GM12892 (cell line): ENCODE data around the gene STAB1.

Experiments
- DNase-seq: peaks from one replicate; pipeline ENCODE4 v3.0.0; 2011; ENCODE audit not compliant: insufficient read length
- FAIRE-seq: peaks from 2 replicates; lab custom pipeline; 2011; peaks lifted over from hg19 to GRCh38; lab: Jason Lieb, UNC
- POLR2A ChIP-seq: IDR thresholded peaks from 2 replicates; pipeline ENCODE4 v1.6.1; 2011; ENCODE audit warnings: low read depth, low read length, control low read depth
- POLR2AphosphoS5 ChIP-seq: IDR thresholded peaks from 2 replicates; pipeline ENCODE4 v1.6.1; 2011; ENCODE audit warnings: low read depth, low read length, control low read depth
- TAF1 ChIP-seq: IDR thresholded peaks from 2 replicates; pipeline ENCODE4 v1.6.1; 2011; ENCODE audit warnings: low read depth, mild to moderate bottlenecking, control low read depth, low read length, borderline replicate concordance

The STAB1 gene

DNA sequence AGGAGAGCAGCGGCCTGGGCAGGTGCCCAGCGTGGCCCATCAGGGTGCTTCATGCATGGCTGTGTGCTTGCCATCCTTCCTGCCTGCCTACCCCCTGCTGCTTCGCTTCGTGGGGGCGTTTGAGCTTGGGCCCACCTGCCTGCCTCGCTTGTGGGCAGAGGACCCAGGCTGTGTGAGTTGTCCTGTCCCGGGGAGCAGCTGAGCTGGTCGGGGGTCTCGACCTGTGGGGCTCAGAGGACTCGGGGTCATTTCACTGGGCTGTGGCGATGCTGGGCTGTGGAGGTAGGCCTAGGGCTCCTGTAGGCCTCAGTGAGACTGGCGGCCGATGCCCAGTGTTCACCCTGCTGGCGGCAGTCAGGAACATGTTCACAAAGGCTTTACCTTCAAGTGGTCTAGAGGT lies 12.1 kb upstream of the STAB1 start:
- DNase-seq = no peak
- FAIRE-seq = no peak

DNA sequence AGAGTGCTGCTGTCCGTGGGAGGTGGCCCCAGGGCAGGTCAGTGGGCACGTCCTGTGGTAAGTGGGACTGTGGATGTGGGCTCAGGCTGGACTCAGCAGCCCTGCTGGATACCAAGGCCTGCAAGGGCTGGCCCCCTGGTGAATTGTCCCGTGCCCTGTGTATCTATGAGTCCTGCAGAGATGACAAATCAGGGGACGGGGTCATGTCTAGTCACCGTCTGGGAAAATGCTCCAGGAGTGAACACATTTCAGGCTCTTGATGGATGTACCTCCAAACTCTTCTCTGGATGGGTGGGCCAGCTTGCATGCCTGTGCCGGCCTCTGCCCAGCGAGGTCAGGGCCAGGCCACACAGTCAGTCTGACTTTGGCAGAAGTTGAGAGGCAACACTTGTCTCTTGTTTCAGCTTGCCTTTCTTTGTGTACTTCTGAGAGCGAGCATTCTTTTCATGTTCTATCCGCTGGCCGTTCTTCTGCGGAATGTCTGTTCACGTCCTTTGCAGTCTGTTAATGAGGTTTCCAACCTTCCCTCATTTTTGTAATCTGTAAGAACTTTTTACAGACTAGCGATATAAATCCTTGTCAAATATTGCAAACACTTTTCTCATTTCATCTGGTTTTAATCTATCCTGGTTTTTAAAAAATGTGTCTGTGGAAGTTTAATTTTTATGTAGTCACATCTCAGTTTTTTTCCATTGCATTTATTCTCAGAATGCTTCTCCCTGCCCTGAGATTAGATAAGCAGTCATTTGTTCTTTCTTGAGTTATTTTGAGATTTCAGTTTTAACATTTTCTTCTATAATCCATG lies 11.4 kb upstream of the STAB1 start:
- FAIRE-seq = no peak
- no peak for TF ChIP-seq TAF1
- TF ChIP-seq POLR2AphosphoS5 = no peak
- no peak for TF ChIP-seq POLR2A

More for the DNA sequence above, 12.1 kb upstream of the STAB1 start:
- TF ChIP-seq POLR2AphosphoS5 (peak; percentile 47; the same call in 1 of the 2 replicates), POLR2A (0 out of 2 replicates have a peak, but pooled peaks have one; percentile 33), TAF1 (no peak)

GRCh38 chr3:52484680-52485461 lies 10.3 kb upstream of the STAB1 start:
- FAIRE-seq = no peak
- TF ChIP-seq TAF1 = no peak
- no peak for TF ChIP-seq POLR2A
- TF ChIP-seq POLR2AphosphoS5 = no peak
- DNase-seq = no peak

More for the DNA sequence above, 11.4 kb upstream of the STAB1 start:
- DNase-seq = no peak

GRCh38 chr3:52487050-52487787 lies 7.9 kb upstream of the STAB1 start:
- no peak for FAIRE-seq
- TF ChIP-seq TAF1 (no peak), POLR2AphosphoS5 (no peak; the same call in 1 of the 2 replicates), POLR2A (no peak; the same call in 1 of the 2 replicates)
- DNase-seq = no peak

DNA sequence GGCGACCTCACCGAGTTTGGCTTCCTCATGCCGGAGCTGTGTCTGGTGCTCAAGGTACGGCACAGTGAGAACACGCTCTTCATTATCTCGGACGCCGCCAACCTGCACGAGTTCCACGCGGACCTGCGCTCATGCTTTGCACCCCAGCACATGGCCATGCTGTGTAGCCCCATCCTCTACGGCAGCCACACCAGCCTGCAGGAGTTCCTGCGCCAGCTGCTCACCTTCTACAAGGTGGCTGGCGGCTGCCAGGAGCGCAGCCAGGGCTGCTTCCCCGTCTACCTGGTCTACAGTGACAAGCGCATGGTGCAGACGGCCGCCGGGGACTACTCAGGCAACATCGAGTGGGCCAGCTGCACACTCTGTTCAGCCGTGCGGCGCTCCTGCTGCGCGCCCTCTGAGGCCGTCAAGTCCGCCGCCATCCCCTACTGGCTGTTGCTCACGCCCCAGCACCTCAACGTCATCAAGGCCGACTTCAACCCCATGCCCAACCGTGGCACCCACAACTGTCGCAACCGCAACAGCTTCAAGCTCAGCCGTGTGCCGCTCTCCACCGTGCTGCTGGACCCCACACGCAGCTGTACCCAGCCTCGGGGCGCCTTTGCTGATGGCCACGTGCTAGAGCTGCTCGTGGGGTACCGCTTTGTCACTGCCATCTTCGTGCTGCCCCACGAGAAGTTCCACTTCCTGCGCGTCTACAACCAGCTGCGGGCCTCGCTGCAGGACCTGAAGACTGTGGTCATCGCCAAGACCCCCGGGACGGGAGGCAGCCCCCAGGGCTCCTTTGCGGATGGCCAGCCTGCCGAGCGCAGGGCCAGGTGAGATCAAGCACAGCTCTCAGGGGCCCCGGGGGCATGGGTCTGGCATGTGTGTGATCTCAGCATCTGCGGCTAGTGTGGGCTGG lies 7.1 kb upstream of the STAB1 start:
- TF ChIP-seq TAF1 (no peak), POLR2A (no peak), POLR2AphosphoS5 (no peak)
- no peak for FAIRE-seq
- no peak for DNase-seq

GRCh38 chr3:52488746-52489145 lies 6.4 kb upstream of the STAB1 start:
- no peak for FAIRE-seq
- TF ChIP-seq POLR2AphosphoS5 = no peak
- no peak for TF ChIP-seq POLR2A
- no peak for TF ChIP-seq TAF1

GRCh38 chr3:52489453-52489852 lies 5.7 kb upstream of the STAB1 start:
- TF ChIP-seq TAF1 (no peak), POLR2A (no peak), POLR2AphosphoS5 (no peak)
- no peak for DNase-seq
- no peak for FAIRE-seq

More at GRCh38 chr3:52488746-52489145, 6.4 kb upstream of the STAB1 start:
- no peak for DNase-seq

DNA sequence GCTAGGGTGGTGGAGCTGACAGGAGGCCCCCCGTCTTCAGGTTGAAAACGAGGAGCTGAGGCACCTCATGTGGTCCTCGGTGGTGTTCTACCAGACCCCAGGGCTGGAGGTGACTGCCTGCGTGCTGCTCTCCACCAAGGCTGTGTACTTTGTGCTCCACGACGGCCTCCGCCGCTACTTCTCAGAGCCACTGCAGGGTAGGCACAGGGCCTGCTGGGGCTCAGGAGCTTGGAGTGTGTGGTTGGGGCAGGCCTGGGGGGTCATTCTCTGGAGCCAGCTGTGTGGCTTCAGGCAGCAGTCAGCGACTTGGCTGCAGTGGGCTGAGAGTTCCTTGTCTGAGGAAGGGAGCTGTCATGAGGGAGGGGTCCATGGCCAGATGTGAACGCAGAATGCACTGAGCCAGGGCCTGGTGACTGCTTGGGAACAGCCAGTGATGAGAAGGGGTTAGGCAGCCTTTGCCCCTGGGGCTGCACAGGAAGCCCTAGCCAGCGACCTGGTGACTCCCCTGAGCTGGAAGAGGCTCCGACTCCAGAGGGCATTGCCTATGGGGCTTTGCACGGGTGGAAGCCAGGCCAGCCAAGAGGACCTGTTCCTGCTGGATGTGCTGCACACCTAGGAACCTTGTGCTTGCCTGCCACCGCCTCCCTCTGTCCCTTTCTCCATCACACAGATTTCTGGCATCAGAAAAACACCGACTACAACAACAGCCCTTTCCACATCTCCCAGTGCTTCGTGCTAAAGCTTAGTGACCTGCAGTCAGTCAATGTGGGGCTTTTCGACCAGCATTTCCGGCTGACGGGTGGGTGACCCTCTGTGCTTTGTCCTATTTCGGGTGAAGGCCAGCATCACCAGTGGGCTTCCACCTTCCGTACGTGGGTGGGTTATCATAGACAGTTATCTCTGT lies 4.9 kb upstream of the STAB1 start:
- no peak for TF ChIP-seq POLR2AphosphoS5
- TF ChIP-seq TAF1 = no peak
- no peak for TF ChIP-seq POLR2A
- DNase-seq (no peak), FAIRE-seq (no peak)

DNA sequence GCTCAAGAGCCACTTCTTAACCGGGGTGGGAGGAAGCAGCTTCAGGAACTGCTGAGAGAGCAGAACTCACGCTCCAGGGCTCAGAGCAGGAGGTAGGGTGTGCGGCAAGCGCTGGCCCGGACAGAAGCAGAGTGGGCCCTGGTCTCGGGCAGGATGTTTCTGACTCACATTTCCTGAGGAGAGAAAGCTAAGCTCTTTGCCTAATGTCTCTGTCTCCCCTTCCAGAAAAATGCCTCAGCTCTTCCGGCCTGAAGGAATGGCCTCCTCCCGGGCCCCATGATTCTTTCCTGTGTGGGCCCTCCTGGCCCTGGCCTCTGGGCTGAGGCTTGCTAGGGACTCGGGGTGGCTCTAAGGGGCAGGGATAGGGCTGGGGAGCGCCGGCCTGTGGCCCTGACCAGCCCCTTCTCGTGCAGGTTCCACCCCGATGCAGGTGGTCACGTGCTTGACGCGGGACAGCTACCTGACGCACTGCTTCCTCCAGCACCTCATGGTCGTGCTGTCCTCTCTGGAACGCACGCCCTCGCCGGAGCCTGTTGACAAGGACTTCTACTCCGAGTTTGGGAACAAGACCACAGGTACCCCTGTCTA lies 4.1 kb upstream of the STAB1 start:
- FAIRE-seq (no peak), DNase-seq (no peak)
- TF ChIP-seq POLR2AphosphoS5 = no peak
